Measurements from ENCODE around the gene WFDC12. TPM values are rescaled to one million over a fixed set of nuclear protein-coding genes. Genes with fewer than 3 reads are reported as not detected.
A peak's percentile ranks its signal among the peaks of the same experiment; 100 is the strongest.

The WFDC12 gene
- total RNA-seq, 1 donor from 2014 or later: not detected

DNA sequence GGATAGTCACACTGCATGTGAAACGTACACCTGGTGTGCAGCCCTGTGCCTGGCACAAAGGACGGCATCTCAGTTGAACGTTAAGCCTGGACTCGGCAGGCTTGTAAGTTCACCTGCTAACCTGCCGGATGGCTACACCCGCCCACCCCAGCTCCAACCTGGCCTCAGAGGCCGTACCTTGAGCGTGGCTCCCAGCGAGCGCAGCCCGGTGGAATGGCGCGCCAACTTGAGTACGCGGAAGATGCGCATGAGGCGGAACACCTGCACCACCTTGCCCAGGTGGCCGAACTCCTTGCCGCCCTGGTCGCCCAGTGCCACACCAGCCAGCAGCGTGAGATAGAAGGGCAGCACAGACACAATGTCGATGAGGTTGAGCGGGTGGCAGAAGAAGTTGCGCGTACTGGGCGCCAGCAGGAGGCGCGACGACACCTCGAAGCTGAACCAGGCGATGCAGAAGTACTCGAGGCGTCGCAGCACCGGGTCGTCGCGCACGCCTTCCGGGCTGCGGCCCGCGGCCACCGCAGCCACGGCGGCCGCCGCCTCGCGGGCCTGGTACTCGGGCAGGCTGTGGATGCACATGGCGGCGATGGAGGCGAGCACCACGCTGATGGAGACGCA lies 26.7 kb downstream of the WFDC12 start:
- H3K27me3 Mint-ChIP-seq (ENCODE audit: unreplicated experiment): peaks cover 3% of the 10 kb centered on the region
- H3K27ac Mint-ChIP-seq (ENCODE audit: unreplicated experiment): no peak overlapping the region
- H3K4me3 Mint-ChIP-seq (ENCODE audit: unreplicated experiment): no peak overlapping the region
- peaks cover 23% of the 10 kb centered on the region for H3K4me1 Mint-ChIP-seq (ENCODE audit: unreplicated experiment)
- H3K9me3 Mint-ChIP-seq (ENCODE audit: unreplicated experiment): no peaks in the 10 kb centered on the region
- TF ChIP-seq, protein P1, sequence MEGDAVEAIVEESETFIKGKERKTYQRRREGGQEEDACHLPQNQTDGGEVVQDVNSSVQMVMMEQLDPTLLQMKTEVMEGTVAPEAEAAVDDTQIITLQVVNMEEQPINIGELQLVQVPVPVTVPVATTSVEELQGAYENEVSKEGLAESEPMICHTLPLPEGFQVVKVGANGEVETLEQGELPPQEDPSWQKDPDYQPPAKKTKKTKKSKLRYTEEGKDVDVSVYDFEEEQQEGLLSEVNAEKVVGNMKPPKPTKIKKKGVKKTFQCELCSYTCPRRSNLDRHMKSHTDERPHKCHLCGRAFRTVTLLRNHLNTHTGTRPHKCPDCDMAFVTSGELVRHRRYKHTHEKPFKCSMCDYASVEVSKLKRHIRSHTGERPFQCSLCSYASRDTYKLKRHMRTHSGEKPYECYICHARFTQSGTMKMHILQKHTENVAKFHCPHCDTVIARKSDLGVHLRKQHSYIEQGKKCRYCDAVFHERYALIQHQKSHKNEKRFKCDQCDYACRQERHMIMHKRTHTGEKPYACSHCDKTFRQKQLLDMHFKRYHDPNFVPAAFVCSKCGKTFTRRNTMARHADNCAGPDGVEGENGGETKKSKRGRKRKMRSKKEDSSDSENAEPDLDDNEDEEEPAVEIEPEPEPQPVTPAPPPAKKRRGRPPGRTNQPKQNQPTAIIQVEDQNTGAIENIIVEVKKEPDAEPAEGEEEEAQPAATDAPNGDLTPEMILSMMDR (IDR thresholded peaks at IDR 0.05): no peak
- no peak for DNase-seq (ENCODE audit: extremely low spot score, unreplicated experiment)
- no peaks in the 10 kb centered on the region for H3K36me3 Mint-ChIP-seq (ENCODE audit: unreplicated experiment)

DNA sequence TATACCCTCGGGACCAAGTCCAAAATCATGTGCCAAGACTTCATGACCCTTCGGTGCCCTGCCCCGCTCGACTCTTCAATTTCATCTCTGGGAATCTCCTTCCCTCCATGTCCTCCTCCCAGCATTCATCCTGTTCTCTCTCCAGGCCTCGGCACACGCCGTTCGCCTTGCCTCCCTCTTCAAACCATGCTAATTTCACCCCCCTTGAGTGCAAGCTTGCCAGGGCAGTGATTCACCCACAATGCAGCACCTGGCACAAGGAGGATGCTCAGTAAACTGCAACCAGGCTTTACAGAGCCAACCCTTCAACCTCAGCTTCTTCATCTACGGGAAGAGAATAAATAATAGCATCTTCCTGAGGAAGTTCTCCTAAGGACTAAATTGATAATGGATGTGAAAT lies 27.5 kb downstream of the WFDC12 start:
- Mint-ChIP-seq H3K36me3 (ENCODE audit: unreplicated experiment) (no peaks in the 10 kb centered on the region), H3K9me3 (ENCODE audit: unreplicated experiment) (no peaks in the 10 kb centered on the region)
- DNase-seq (ENCODE audit: extremely low spot score, unreplicated experiment): no peak

GRCh38 chr20:45095805-45096238 lies 28.4 kb downstream of the WFDC12 start:
- Mint-ChIP-seq H3K9me3 (ENCODE audit: unreplicated experiment) (peaks cover 2% of the 10 kb centered on the region), H3K27ac (ENCODE audit: unreplicated experiment) (no peak overlapping the region), H3K36me3 (ENCODE audit: unreplicated experiment) (no peaks in the 10 kb centered on the region), H3K4me3 (ENCODE audit: unreplicated experiment) (no peak overlapping the region), H3K4me1 (ENCODE audit: unreplicated experiment) (peaks cover 27% of the 10 kb centered on the region), H3K27me3 (ENCODE audit: unreplicated experiment) (peaks cover 3% of the 10 kb centered on the region)
- TF ChIP-seq, protein P1 (IDR thresholded peaks at IDR 0.05): peak; percentile 83
- no peak for DNase-seq (ENCODE audit: extremely low spot score, unreplicated experiment)

More for the DNA sequence above, 27.5 kb downstream of the WFDC12 start:
- H3K4me1 Mint-ChIP-seq (ENCODE audit: unreplicated experiment): peaks cover 24% of the 10 kb centered on the region
- H3K4me3 Mint-ChIP-seq (ENCODE audit: unreplicated experiment): no peak overlapping the region
- TF ChIP-seq, protein P1 (IDR thresholded peaks at IDR 0.05): no peak
- peaks cover 3% of the 10 kb centered on the region for H3K27me3 Mint-ChIP-seq (ENCODE audit: unreplicated experiment)
- no peak overlapping the region for H3K27ac Mint-ChIP-seq (ENCODE audit: unreplicated experiment)

- Mint-ChIP-seq H3K4me3 (ENCODE audit: unreplicated experiment) (no peak overlapping the region), H3K9me3 (ENCODE audit: unreplicated experiment) (peaks cover 4% of the 10 kb centered on the region), H3K4me1 (ENCODE audit: unreplicated experiment) (peaks cover 33% of the 10 kb centered on the region), H3K27ac (ENCODE audit: unreplicated experiment) (no peak overlapping the region), H3K27me3 (ENCODE audit: unreplicated experiment) (peaks cover 3% of the 10 kb centered on the region), H3K36me3 (ENCODE audit: unreplicated experiment) (no peaks in the 10 kb centered on the region)
- DNase-seq (ENCODE audit: extremely low spot score, unreplicated experiment): no peak
- TF ChIP-seq, protein P1 (IDR thresholded peaks at IDR 0.05): no peak
Observed at GRCh38 chr20:45094864-45095574, 29.2 kb downstream of the WFDC12 start.

DNA sequence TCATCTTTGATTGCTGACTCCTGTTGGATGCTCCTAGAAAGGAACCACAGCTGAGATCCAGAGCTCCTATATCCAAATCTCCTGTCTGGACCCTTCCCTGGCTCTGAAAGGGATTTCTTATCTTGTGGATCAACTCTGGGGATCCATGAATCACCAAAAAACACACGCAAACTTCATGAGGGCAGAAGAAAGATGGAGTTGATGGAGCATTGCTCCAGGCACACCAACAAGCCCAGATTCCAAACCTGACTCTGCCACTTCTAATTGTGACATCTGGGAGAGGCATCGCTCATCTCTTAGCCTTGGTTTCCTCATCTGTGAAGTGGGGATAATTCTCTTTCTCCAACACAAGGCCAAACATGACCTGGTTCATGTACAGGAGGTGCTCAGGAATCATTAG lies 30.1 kb downstream of the WFDC12 start:
- no peaks in the 10 kb centered on the region for H3K36me3 Mint-ChIP-seq (ENCODE audit: unreplicated experiment)
- no peak overlapping the region for H3K27ac Mint-ChIP-seq (ENCODE audit: unreplicated experiment)
- peaks cover 3% of the 10 kb centered on the region for H3K27me3 Mint-ChIP-seq (ENCODE audit: unreplicated experiment)
- TF ChIP-seq, protein P1 (IDR thresholded peaks at IDR 0.05): no peak
- peaks cover 4% of the 10 kb centered on the region for H3K9me3 Mint-ChIP-seq (ENCODE audit: unreplicated experiment)
- DNase-seq (ENCODE audit: extremely low spot score, unreplicated experiment): no peak
- H3K4me1 Mint-ChIP-seq (ENCODE audit: unreplicated experiment): peaks cover 39% of the 10 kb centered on the region
- H3K4me3 Mint-ChIP-seq (ENCODE audit: unreplicated experiment): no peak overlapping the region

Measured in osteocyte (in vitro differentiated cells).